Fibroblast of villous mesenchyme (primary cell): Measurements from ENCODE around the gene PROC. TPM values are rescaled to one million over a fixed set of nuclear protein-coding genes. Genes with fewer than 3 reads are reported as not detected.
A peak's percentile ranks its signal among the peaks of the same experiment; 100 is the strongest.

ENCODE experiments used
- DNase-seq: peaks from one replicate; pipeline ENCODE4 v3.0.0-alpha.2; 2010; ENCODE audit warnings: low read depth
- H3K4me3 ChIP-seq: 2 replicates; pipeline ENCODE4 v1.5.1; 2011; ENCODE audit warnings: low read depth, mild to moderate bottlenecking, low read length
- CTCF ChIP-seq: IDR thresholded peaks from 2 replicates; pipeline ENCODE4 v1.5.1; 2012; ENCODE audit warnings: low read depth, mild to moderate bottlenecking, low read length; ENCODE audit not compliant: insufficient read depth
- total RNA-seq: library from RNA; depleted of rRNA; stranded (reverse); fragments of >200 nt; gene quantifications from 2 replicates; pipeline ENCODE4 v1.2.3, GENCODE V29; 2012

PROC gene
- total RNA-seq, 1 donor: not detected

- peak overlapping the region; percentile 81 for H3K4me3 ChIP-seq
- peak; percentile 95 for DNase-seq
- no peak for TF ChIP-seq CTCF
Measured at GRCh38 chr2:127386764-127387654, 31.2 kb upstream of the PROC start.

GRCh38 chr2:127387655-127388422, 30.4 kb upstream of the PROC start, which contains the start of gene MAP3K2:
Gene MAP3K2, minus strand, starts transcription at chr2:127387975. Its CDS starts 44,846 bp downstream, at chr2:127343129.
- peak within 1 kb of the TSS; percentile 81 for H3K4me3 ChIP-seq
- no peak for TF ChIP-seq CTCF
- DNase-seq: peak; percentile 92

GRCh38 chr2:127388423-127389164, 29.6 kb upstream of the PROC start:
- no peak for TF ChIP-seq CTCF
- H3K4me3 ChIP-seq: peak overlapping the region; percentile 68
- peak; percentile 65 for DNase-seq

GRCh38 chr2:127389778-127390435, 28.3 kb upstream of the PROC start:
- TF ChIP-seq CTCF: no peak

GRCh38 chr2:127392133-127392827, 25.9 kb upstream of the PROC start:
- TF ChIP-seq CTCF: no peak
- DNase-seq: no peak
- H3K4me3 ChIP-seq: no peak overlapping the region

More at GRCh38 chr2:127389778-127390435, 28.3 kb upstream of the PROC start:
- DNase-seq: no peak
- H3K4me3 ChIP-seq: no peak overlapping the region
